GM23338 (cell line): ENCODE data around the gene VSIG4.

ENCODE experiments used
- CTCF ChIP-seq, 2 experiments: fragments of 200-600 bp in 1 of 2; sonication (generic) in 1 of 2; conservative IDR thresholded peaks; 2 replicates each; pipeline versions ENCODE4 v1.5.1 to v1.6.1; 2016 to 2017; ENCODE audit warnings: antibody characterized with exemption in 2 of 2, low read depth in 2 of 2, mild to moderate bottlenecking in 2 of 2, moderate library complexity in 1 of 2
- EZH2 ChIP-seq: fragments of 200-600 bp; sonication (generic); IDR thresholded peaks from one replicate; pipeline ENCODE4 v1.8.0; 2017; ENCODE audit warnings: antibody characterized with exemption, mild to moderate bottlenecking, low read depth; ENCODE audit not compliant: unreplicated experiment
- REST ChIP-seq: IDR thresholded peaks from one replicate; pipeline ENCODE4 v1.6.1; 2018; ENCODE audit warnings: antibody characterized with exemption; ENCODE audit not compliant: unreplicated experiment

GRCh38 chrX:66015900-66016689 is 23.8 kb downstream of the VSIG4 start:
- TF ChIP-seq CTCF (conservative IDR thresholded peaks at IDR 0.05; ENCODE audit: low read depth in 2 of 2) = no peak
- TF ChIP-seq EZH2 = no peak
- TF ChIP-seq REST = no peak
